K562 (cell line): Measurements from ENCODE around the gene HSF2BP. TPM values are rescaled to one million over a fixed set of nuclear protein-coding genes. Genes with fewer than 3 reads are reported as not detected.

Experiments
- ETS2 ChIP-seq: IDR thresholded peaks from 2 replicates; pipeline ENCODE4 v1.6.1; 2016; ENCODE audit warnings: borderline replicate concordance, missing genetic modification characterization, mild to moderate bottlenecking, moderate library complexity, missing compliant biosample characterization; ENCODE audit not compliant: poor library complexity, severe bottlenecking
- FOXK2 ChIP-seq, 2 experiments: fragments of 450-650 bp; IDR thresholded peaks in 1 of 2; conservative IDR thresholded peaks in 1 of 2; 2 replicates each; pipeline ENCODE4 v1.6.1; 2016; ENCODE audit warnings: low read depth in 2 of 2, mild to moderate bottlenecking in 1 of 2
- FOXP1 ChIP-seq: sonication (generic); formaldehyde crosslinking; IDR thresholded peaks from 2 replicates; pipeline ENCODE4 v1.8.0; 2022; ENCODE audit warnings: mild to moderate bottlenecking, missing genetic modification reagents
- HDGF ChIP-seq: fragments of 450-650 bp; IDR thresholded peaks from 2 replicates; pipeline ENCODE4 v1.6.1; 2016
- HNRNPLL ChIP-seq: fragments of 200-400 bp; formaldehyde crosslinking; IDR thresholded peaks from 2 replicates; pipeline ENCODE4 v1.6.1; 2017; ENCODE audit warnings: low read length, low read depth, mild to moderate bottlenecking; ENCODE audit not compliant: poor library complexity, severe bottlenecking
- MAFG ChIP-seq: fragments of 450-650 bp; conservative IDR thresholded peaks from 2 replicates; pipeline ENCODE4 v1.6.1; 2016; ENCODE audit warnings: missing genetic modification characterization, missing compliant biosample characterization
- NELFE ChIP-seq: IDR thresholded peaks from 2 replicates; pipeline ENCODE4 v1.6.1; 2011; ENCODE audit warnings: mild to moderate bottlenecking; ENCODE audit not compliant: insufficient read depth, insufficient read length
- SIN3B ChIP-seq: fragments of 450-650 bp; IDR thresholded peaks from 2 replicates; pipeline ENCODE4 v1.6.1; 2017; ENCODE audit warnings: low read depth, mild to moderate bottlenecking, moderate library complexity
- SREBF2 ChIP-seq: sonication (generic); formaldehyde crosslinking; IDR thresholded peaks from 2 replicates; pipeline ENCODE4 v1.4.0; 2020; ENCODE audit warnings: mild to moderate bottlenecking, missing genetic modification reagents
- SRSF7 ChIP-seq: fragments of 200-400 bp; formaldehyde crosslinking; optimal IDR thresholded peaks from 2 replicates; pipeline ENCODE3; 2017; ENCODE audit warnings: mild to moderate bottlenecking, low read depth, low read length
- TEAD4 ChIP-seq, 2 experiments: sonication (generic) in 1 of 2; formaldehyde crosslinking in 1 of 2; IDR thresholded peaks; 2 replicates each; pipeline versions ENCODE4 v1.6.1 to v1.8.0; 2012 to 2022; ENCODE audit warnings: borderline replicate concordance in 1 of 2, inconsistent platforms in 1 of 2, low read length in 1 of 2, mild to moderate bottlenecking in 1 of 2, missing genetic modification reagents in 1 of 2
- TOE1 ChIP-seq, 2 experiments: fragments of 450-650 bp in 1 of 2; sonication (generic) in 1 of 2; formaldehyde crosslinking in 1 of 2; IDR thresholded peaks; 2 replicates each; pipeline versions ENCODE4 v1.7.1 to v1.8.0; 2016 to 2022; ENCODE audit warnings: borderline replicate concordance in 2 of 2, mild to moderate bottlenecking in 2 of 2, antibody characterized with exemption in 1 of 2, inconsistent platforms in 1 of 2, low read depth in 1 of 2, missing genetic modification reagents in 1 of 2, moderate library complexity in 1 of 2
- ZC3H8 ChIP-seq: fragments of 450-650 bp; IDR thresholded peaks from 2 replicates; pipeline ENCODE4 v1.6.1; 2017
- ZNF318 ChIP-seq, 2 experiments: fragments of 450-650 bp; IDR thresholded peaks; 2 replicates each; pipeline ENCODE4 v1.6.1; 2016; ENCODE audit warnings: mild to moderate bottlenecking in 2 of 2, borderline replicate concordance in 1 of 2, low read depth in 1 of 2, moderate library complexity in 1 of 2
- ZNF398 ChIP-seq: fragments of 250-450 bp; sonication (Bioruptor Pico); IDR thresholded peaks from 2 replicates; pipeline ENCODE4 v1.8.0; 2021; ENCODE audit warnings: moderate library complexity, mild to moderate bottlenecking, inconsistent platforms
- polyA plus RNA-seq, 8 experiments: library from polyadenylated mRNA; depleted of rRNA in 4 of 8; stranded (reverse) in 5 of 8; unstranded in 3 of 8; fragments of >200 nt; fragmentation: Nextera tagmentation in 2 of 8; fragmentation: Illumina TruSeq in 1 of 8; extraction: Ambion mirVana in 2 of 8; extraction: Trizol in 1 of 8; gene quantifications; 2 replicates each; pipeline versions ENCODE4 v1.2.1 to v1.2.3, GENCODE V29; 2011 to 2014; ENCODE audit warnings: inconsistent platforms in 1 of 8, missing spikeins in 1 of 8
- total RNA-seq, 7 experiments: library from RNA; depleted of rRNA in 6 of 7; stranded (reverse); fragments of >200 nt in 6 of 7; fragmentation: Illumina TruSeq in 2 of 7; extraction: Trizol in 2 of 7; gene quantifications; 2 replicates each; pipeline versions ENCODE4 v1.2.1 to v1.2.3, GENCODE V29; 2011 to 2021; ENCODE audit warnings: low replicate concordance in 1 of 7

The HSF2BP gene
- total and polyA plus RNA-seq, 9 of the 15 experiments (the other 6 are each of a cell fraction or from before 2014, with no cell fraction given): 0.04 to 0.57 (median 0.20) TPM; not detected in 2

GRCh38 chr21:43646550-43647260, 12.6 kb downstream of the HSF2BP start (continued):
- TF ChIP-seq TOE1 (IDR thresholded peaks at IDR 0.05; ENCODE audit: borderline replicate concordance): 0 out of 2 replicates have a peak, but pooled peaks have one; percentile 46
- no peak for TF ChIP-seq TOE1 (CRISPR knock-in tag; IDR thresholded peaks at IDR 0.05; ENCODE audit: borderline replicate concordance, low read depth)
- peak; percentile 17; the same call in 1 of the 2 replicates for TF ChIP-seq SIN3B
- TF ChIP-seq SRSF7: no peak
- no peak for TF ChIP-seq NELFE
- TF ChIP-seq ZNF318 (IDR thresholded peaks at IDR 0.05; ENCODE audit: borderline replicate concordance in 1 of 2, low read depth in 1 of 2): 0 out of 4 replicates have a peak, but pooled peaks of 1 of the 2 experiments have one; percentile 10
- TF ChIP-seq FOXP1 (CRISPR knock-in tag): 0 out of 2 replicates have a peak, but pooled peaks have one; percentile 41
- TF ChIP-seq ETS2: no peak
- TF ChIP-seq ZC3H8: no peak
- 0 out of 4 replicates have a peak, but pooled peaks of 1 of the 2 experiments have one; percentile 15 for TF ChIP-seq FOXK2 (conservative IDR thresholded peaks at IDR 0.05 in 1 of 2, IDR thresholded peaks at IDR 0.05 in 1 of 2; ENCODE audit: low read depth in 2 of 2)
- TF ChIP-seq TEAD4 (IDR thresholded peaks at IDR 0.05; ENCODE audit: low read length): peak; percentile 67
- TF ChIP-seq TEAD4 (CRISPR knock-in tag; IDR thresholded peaks at IDR 0.05; ENCODE audit: borderline replicate concordance): no peak
- TF ChIP-seq HNRNPLL: no peak
- no peak for TF ChIP-seq ZNF398 (CRISPR knock-in tag)
- peak; percentile 55; the same call in 1 of the 2 replicates for TF ChIP-seq HDGF
- TF ChIP-seq SREBF2: no peak
- TF ChIP-seq MAFG (tag): peak; percentile 95
